IMR-90 (cell line): ENCODE results near the gene PHAX. TPM values are rescaled to one million over a fixed set of nuclear protein-coding genes. Genes with fewer than 3 reads are reported as not detected.

Experiments used
- ATAC-seq: fragments of 200-7000 bp; cut with Tn5 transposase; 2 replicates; pipeline ENCODE4 v1.9.1; 2020; ENCODE audit warnings: low read depth, mild to moderate bottlenecking, moderate library complexity
- BruUV-seq: library from RNA; stranded (reverse); fragments of 400-500 nt; replicated peaks from 2 replicates; lab custom pipeline; 2021; lab: Mats Ljungman, UMichigan
- CTCF ChIA-PET: fragments of 300-600 bp; formaldehyde crosslinking; extraction: SDS; loops from one replicate; lab custom pipeline; 2021; ENCODE audit warnings: antibody characterized with exemption; lab: Yijun Ruan, JAX
- POLR2A ChIA-PET: fragments of 300-600 bp; sonication (Branson Sonifier 250); formaldehyde crosslinking; loops from one replicate; lab custom pipeline; 2022; ENCODE audit warnings: antibody characterized with exemption; ENCODE audit not compliant: unreplicated experiment; lab: Charles Lee
- DNase-seq: peaks from one replicate; pipeline ENCODE4 v3.0.0; 2013
- H2AFZ ChIP-seq: replicated peaks from 2 replicates; pipeline ENCODE3; 2013; ENCODE audit warnings: low read length, mild to moderate bottlenecking; ENCODE audit not compliant: poor library complexity
- H2AK5ac ChIP-seq: 2 replicates; pipeline ENCODE4 v1.6.1; 2013; ENCODE audit warnings: low read depth, low read length, inconsistent platforms
- H2AK9ac ChIP-seq: replicated peaks from 2 replicates; pipeline ENCODE3; 2013; ENCODE audit warnings: mild to moderate bottlenecking, low read depth, low read length, moderate library complexity; ENCODE audit not compliant: poor library complexity
- H2BK120ac ChIP-seq: 2 replicates; pipeline ENCODE4 v1.6.1; 2013; ENCODE audit warnings: low read depth, low read length, inconsistent platforms
- H2BK15ac ChIP-seq: 3 replicates; pipeline ENCODE4 v1.6.1; 2013; ENCODE audit warnings: low read depth, low read length, inconsistent platforms
- H2BK20ac ChIP-seq: 2 replicates; pipeline ENCODE4 v1.6.1; 2013; ENCODE audit warnings: low read depth, mild to moderate bottlenecking, inconsistent platforms, low read length, moderate library complexity
- H2BK5ac ChIP-seq: 2 replicates; pipeline ENCODE4 v1.6.1; 2013; ENCODE audit warnings: mild to moderate bottlenecking, low read depth, low read length, inconsistent platforms; ENCODE audit not compliant: poor library complexity, severe bottlenecking
- H3K14ac ChIP-seq: replicated peaks from 2 replicates; pipeline ENCODE4 v1.6.1; 2013; ENCODE audit warnings: low read depth, low read length, inconsistent platforms
- H3K18ac ChIP-seq: 2 replicates; pipeline ENCODE4 v1.6.1; 2013; ENCODE audit warnings: low read depth, low read length, control low read depth
- H3K23ac ChIP-seq: 2 replicates; pipeline ENCODE4 v1.6.1; 2013; ENCODE audit warnings: low read depth, low read length, inconsistent platforms
- H3K27ac ChIP-seq: 2 replicates; pipeline ENCODE4 v1.5.1; 2013; ENCODE audit warnings: mild to moderate bottlenecking, control low read depth, low read length; ENCODE audit not compliant: insufficient read depth
- H3K27me3 ChIP-seq: 2 replicates; pipeline ENCODE4 v1.6.1; 2013; ENCODE audit warnings: low read length; ENCODE audit not compliant: control insufficient read depth, insufficient read depth
- H3K36me3 ChIP-seq: 2 replicates; pipeline ENCODE4 v1.6.1; 2013; ENCODE audit warnings: low read length, mixed read lengths; ENCODE audit not compliant: control insufficient read depth, insufficient read depth
- H3K4ac ChIP-seq: 2 replicates; pipeline ENCODE4 v1.6.1; 2013; ENCODE audit warnings: low read depth, low read length, inconsistent platforms
- H3K4me1 ChIP-seq: 2 replicates; pipeline ENCODE4 v1.6.1; 2013; ENCODE audit warnings: low read length, mixed read lengths; ENCODE audit not compliant: control insufficient read depth, insufficient read depth
- H3K4me2 ChIP-seq: 2 replicates; pipeline ENCODE4 v1.6.1; 2013; ENCODE audit warnings: low read depth, mild to moderate bottlenecking, control low read depth, low read length, moderate library complexity
- H3K4me3 ChIP-seq: 2 replicates; pipeline ENCODE4 v1.5.1; 2013; ENCODE audit warnings: low read depth, mild to moderate bottlenecking, control low read depth, low read length, moderate library complexity; ENCODE audit not compliant: insufficient read depth
- H3K56ac ChIP-seq: 2 replicates; pipeline ENCODE4 v1.6.1; 2013; ENCODE audit warnings: low read length, inconsistent platforms; ENCODE audit not compliant: insufficient read depth; ENCODE audit errors: extremely low read depth
- H3K79me1 ChIP-seq, 2 experiments: 2 replicates each; pipeline ENCODE4 v1.6.1; 2013; ENCODE audit warnings: low read length in 2 of 2, inconsistent platforms in 1 of 2, low read depth in 1 of 2
- H3K9ac ChIP-seq: 2 replicates; pipeline ENCODE4 v1.6.1; 2013; ENCODE audit warnings: low read depth, low read length, control low read depth
- H3K9me1 ChIP-seq: 2 replicates; pipeline ENCODE4 v1.6.1; 2013; ENCODE audit warnings: low read length, inconsistent platforms; ENCODE audit not compliant: insufficient read depth
- H3K9me3 ChIP-seq: 2 replicates; pipeline ENCODE4 v1.6.1; 2013; ENCODE audit warnings: low read length; ENCODE audit not compliant: control insufficient read depth, insufficient read depth
- H4K20me1 ChIP-seq: 2 replicates; pipeline ENCODE4 v1.6.1; 2013; ENCODE audit warnings: low read length, inconsistent platforms; ENCODE audit not compliant: insufficient read depth
- H4K5ac ChIP-seq: 2 replicates; pipeline ENCODE4 v1.6.1; 2013; ENCODE audit warnings: mild to moderate bottlenecking, low read depth, low read length, control low read depth
- H4K8ac ChIP-seq, 2 experiments: 2 replicates each; pipeline ENCODE4 v1.6.1; 2013; ENCODE audit warnings: low read depth in 2 of 2, low read length in 2 of 2, control low read depth in 1 of 2, inconsistent platforms in 1 of 2
- H4K91ac ChIP-seq: 2 replicates; pipeline ENCODE4 v1.6.1; 2013; ENCODE audit warnings: low read depth, low read length, inconsistent platforms; ENCODE audit not compliant: insufficient read depth
- BHLHE40 ChIP-seq: fragments of 150-350 bp; IDR thresholded peaks from 2 replicates; pipeline ENCODE4 v1.6.1; 2016; ENCODE audit warnings: mild to moderate bottlenecking, low read depth, low read length
- CEBPB ChIP-seq: IDR thresholded peaks from 2 replicates; pipeline ENCODE4 v1.6.1; 2012; ENCODE audit warnings: low read depth, low read length, improper control_type of control experiment
- ELK1 ChIP-seq: fragments of 150-350 bp; IDR thresholded peaks from 2 replicates; pipeline ENCODE4 v1.6.1; 2016; ENCODE audit warnings: low read depth, mild to moderate bottlenecking, low read length, moderate library complexity, borderline replicate concordance
- MAFK ChIP-seq: IDR thresholded peaks from 2 replicates; pipeline ENCODE4 v1.6.1; 2012; ENCODE audit warnings: low read depth, low read length, improper control_type of control experiment
- NFE2L2 ChIP-seq: fragments of 150-350 bp; IDR thresholded peaks from 2 replicates; pipeline ENCODE4 v1.6.1; 2016; ENCODE audit warnings: low read depth, mild to moderate bottlenecking, low read length
- POLR2A ChIP-seq: IDR thresholded peaks from 2 replicates; pipeline ENCODE4 v1.6.1; 2012; ENCODE audit warnings: mild to moderate bottlenecking, low read depth, low read length
- RAD21 ChIP-seq: IDR thresholded peaks from 2 replicates; pipeline ENCODE4 v1.6.1; 2012; ENCODE audit warnings: low read length, improper control_type of control experiment
- USF2 ChIP-seq: fragments of 150-350 bp; IDR thresholded peaks from 2 replicates; pipeline ENCODE4 v1.6.1; 2017; ENCODE audit warnings: mild to moderate bottlenecking, antibody characterized with exemption, low read length, low read depth
- WGBS, 2 experiments: methylation state at CpG; one replicate each; pipeline versions ENCODE4 v1.1.5 to v1.1.7; 2013; ENCODE audit warnings: missing lambda C conversion rate in 2 of 2; ENCODE audit not compliant: insufficient read length in 1 of 2; ENCODE audit errors: extremely low coverage in 2 of 2; 5-methylcytosine and 5-hydroxymethylcytosine counted together
- dilution Hi-C: fragments of 300-500 bp; cut with HindIII; formaldehyde crosslinking; loops from one replicate; pipeline ENCODE4 v1.14.3; 2018; ENCODE audit warnings: low sequenced_read_pairs; ENCODE audit not compliant: unreplicated experiment
- in situ Hi-C: fragments of 300-500 bp; cut with MboI; formaldehyde crosslinking; loops from 3 replicates; pipeline ENCODE4 v1.14.3; 2019; ENCODE audit warnings: low sequenced_read_pairs, inconsistent platforms, mixed read lengths
- intact Hi-C: fragments of 100-400 bp; cut with micrococcal nuclease; formaldehyde crosslinking; loops from 2 replicates; pipeline ENCODE4 v1.10.0; 2022
- polyA plus RNA-seq, 3 experiments: library from polyadenylated mRNA; depleted of rRNA; stranded (reverse); fragments of >200 nt; gene quantifications; 2 replicates each; pipeline ENCODE4 v1.2.3, GENCODE V29; 2012; ENCODE audit warnings: low replicate concordance in 1 of 3
- total RNA-seq: library from RNA; depleted of rRNA; stranded (reverse); fragments of >200 nt; gene quantifications from 2 replicates; pipeline ENCODE4 v1.2.3, GENCODE V29; 2012

The PHAX gene
- total and polyA plus RNA-seq, 2 of the 4 experiments (the other 2 are of a cell fraction), result 32.5 to 46.4 TPM

GRCh38 chr5:126576974-126577373 lies 23.8 kb upstream of the PHAX start:
- dilution Hi-C loops, result no loop called here
- ChIA-PET CTCF (no interaction called here), POLR2A (no interaction called here)
- Histone ChIP-seq H2BK20ac (no peak overlapping the region), H3K27ac (no peak overlapping the region), H2BK15ac (no peak overlapping the region), H3K56ac (no peak overlapping the region), H3K36me3 (peaks cover 30% of the 10 kb centered on the region), H4K5ac (no peak overlapping the region), H3K4me2 (no peak overlapping the region), H2AK9ac (no peak overlapping the region), H3K9me1 (no peaks in the 10 kb centered on the region), H3K18ac (no peak overlapping the region), H3K14ac (no peak overlapping the region), H2AK5ac (no peak overlapping the region), H3K79me1 (no peaks in the 10 kb centered on the region), H3K4me3 (no peak overlapping the region), H3K9ac (no peak overlapping the region), H4K8ac (no peak overlapping the region), H3K23ac (no peak overlapping the region), H3K27me3 (no peaks in the 10 kb centered on the region), H4K20me1 (no peaks in the 10 kb centered on the region), H4K91ac (no peak overlapping the region), H2AFZ (no peak overlapping the region), H3K4ac (no peak overlapping the region), H2BK120ac (no peak overlapping the region), H3K9me3 (no peaks in the 10 kb centered on the region), H2BK5ac (no peak overlapping the region), H3K4me1 (no peaks in the 10 kb centered on the region)
- ATAC-seq, result no peak
- in situ Hi-C loops, result no loop called here
- BruUV-seq, result no TSS peak
- intact Hi-C loops, result no loop called here
- no peak for DNase-seq
- no CpG with 5 or more reads among the region's 5 CpGs for WGBS, 2 experiments
- TF ChIP-seq USF2 (no peak), ELK1 (no peak), BHLHE40 (no peak), NFE2L2 (no peak), CEBPB (no peak), MAFK (no peak), RAD21 (no peak), POLR2A (no peak)
